Gastroesophageal sphincter (tissue), 4 donors: Measurements from ENCODE around the gene ACBD6. TPM values are rescaled to one million over a fixed set of nuclear protein-coding genes. Genes with fewer than 3 reads are reported as not detected.

Experiments
- ATAC-seq: fragments of 150-250 bp; one replicate; pipeline ENCODE4 v1.9.1; 2016; ENCODE audit warnings: mild to moderate bottlenecking, moderate library complexity
- H3K27ac ChIP-seq, 4 donors: fragments of 200-600 bp; sonication (generic) in 3 of 4; 1 replicate in 3 of 4; 2 replicates in 1 of 4; pipeline ENCODE4 v1.5.1; 2016 to 2019
- H3K27me3 ChIP-seq: fragments of 200-600 bp; sonication (generic); one replicate; pipeline ENCODE4 v1.5.1; 2019
- H3K36me3 ChIP-seq, 2 donors: fragments of 200-600 bp; sonication (generic); one replicate each; pipeline ENCODE4 v1.5.1; 2019; ENCODE audit warnings: control low read depth in 1 of 2
- H3K4me1 ChIP-seq, 3 donors: fragments of 200-600 bp; sonication (generic); 1 replicate in 2 of 3; 2 replicates in 1 of 3; pipeline ENCODE4 v1.5.1; 2016 to 2019; ENCODE audit warnings: control low read depth in 2 of 3
- H3K4me3 ChIP-seq, 2 donors: fragments of 200-600 bp; sonication (generic); one replicate each; pipeline ENCODE4 v1.5.1; 2019; ENCODE audit warnings: mild to moderate bottlenecking in 1 of 2, moderate library complexity in 1 of 2
- H3K9me3 ChIP-seq, 3 donors: fragments of 200-600 bp; sonication (generic); one replicate each; pipeline ENCODE4 v1.5.1; 2017 to 2019; ENCODE audit warnings: control low read depth in 2 of 3
- CTCF ChIP-seq, 4 experiments: fragments of 200-600 bp in 2 of 4; fragments of 450-650 bp in 2 of 4; sonication (generic) in 1 of 4; IDR thresholded peaks; one replicate each; pipeline ENCODE4 v1.5.1; 2017 to 2019; ENCODE audit warnings: antibody characterized with exemption in 4 of 4, mild to moderate bottlenecking in 2 of 4, moderate library complexity in 2 of 4
- EP300 ChIP-seq: sonication (generic); formaldehyde crosslinking; IDR thresholded peaks from one replicate; pipeline ENCODE4 v1.6.1; 2017; ENCODE audit warnings: antibody characterized with exemption, mild to moderate bottlenecking
- POLR2A ChIP-seq, 2 donors: fragments of 450-650 bp; IDR thresholded peaks; one replicate each; pipeline ENCODE4 v1.6.1; 2017; ENCODE audit warnings: antibody characterized with exemption in 2 of 2, mild to moderate bottlenecking in 2 of 2, moderate library complexity in 1 of 2
- POLR2AphosphoS5 ChIP-seq: sonication (generic); formaldehyde crosslinking; IDR thresholded peaks from one replicate; pipeline ENCODE4 v1.6.1; 2017; ENCODE audit warnings: antibody characterized with exemption
- WGBS, 2 donors: methylation state at CpG; one replicate each; pipeline ENCODE4 v1.1.5; 2018; ENCODE audit warnings: low coverage in 1 of 2; 5-methylcytosine and 5-hydroxymethylcytosine counted together
- total RNA-seq, 4 donors: library from RNA; depleted of rRNA; stranded (reverse); fragments of >200 nt; gene quantifications; one replicate each; pipeline ENCODE4 v1.1.0, GENCODE V29; 2016

The ACBD6 gene
- total RNA-seq, 4 donors from 2014 or later: 27.1 to 41.3 (median 39.7) TPM

- no peak for ATAC-seq
- no peak overlapping the region for H3K27ac ChIP-seq
- peaks cover 0 to 9% (median 0%) of the 10 kb centered on the region in 3 donors for H3K4me1 ChIP-seq
- no peak overlapping the region for H3K4me3 ChIP-seq
- H3K9me3 ChIP-seq: no peaks in the 10 kb centered on the region
- H3K27me3 ChIP-seq: peaks cover 94% of the 10 kb centered on the region
- 67 to 68% methylated on average over 1 to 5 of the region's 5 CpGs for WGBS, 2 donors
- no peaks in the 10 kb centered on the region for H3K36me3 ChIP-seq
- no peak for TF ChIP-seq EP300
- no peak for TF ChIP-seq POLR2AphosphoS5
- no peak for TF ChIP-seq CTCF (IDR thresholded peaks at IDR 0.05)
- TF ChIP-seq POLR2A (IDR thresholded peaks at IDR 0.05): no peak
Observed at GRCh38 chr1:180257028-180257386, 245.4 kb downstream of the ACBD6 start.

GRCh38 chr1:180256341-180257027, 245.9 kb downstream of the ACBD6 start:
- no peak for TF ChIP-seq POLR2AphosphoS5
- TF ChIP-seq POLR2A (IDR thresholded peaks at IDR 0.05): no peak
- WGBS, 2 donors: 74 to 92% methylated on average over 4 to 6 of the region's 15 CpGs
- Histone ChIP-seq H3K27me3 (peaks cover 99% of the 10 kb centered on the region), H3K4me1 (peaks cover 0 to 4% (median 0%) of the 10 kb centered on the region in 3 donors), H3K27ac (no peak overlapping the region), H3K9me3 (no peaks in the 10 kb centered on the region), H3K4me3 (no peak overlapping the region), H3K36me3 (no peaks in the 10 kb centered on the region)
- ATAC-seq: no peak

GRCh38 chr1:180255536-180256340, 246.6 kb downstream of the ACBD6 start:
- Histone ChIP-seq H3K4me1 (no peaks in the 10 kb centered on the region), H3K36me3 (no peaks in the 10 kb centered on the region), H3K9me3 (no peaks in the 10 kb centered on the region), H3K4me3 (no peak overlapping the region), H3K27me3 (peaks cover 100% of the 10 kb centered on the region), H3K27ac (no peak overlapping the region)
- ATAC-seq: no peak
- WGBS, 2 donors: 66 to 73% methylated on average over 10 to 16 of the region's 18 CpGs
- TF ChIP-seq POLR2A (IDR thresholded peaks at IDR 0.05) (no peak), EP300 (no peak), CTCF (IDR thresholded peaks at IDR 0.05) (no peak), POLR2AphosphoS5 (no peak)

- Histone ChIP-seq H3K4me1 (no peaks in the 10 kb centered on the region), H3K27me3 (peaks cover 98% of the 10 kb centered on the region), H3K27ac (no peak overlapping the region), H3K36me3 (no peaks in the 10 kb centered on the region), H3K4me3 (no peak overlapping the region), H3K9me3 (no peaks in the 10 kb centered on the region)
- TF ChIP-seq POLR2AphosphoS5 (no peak), EP300 (no peak), POLR2A (IDR thresholded peaks at IDR 0.05) (no peak), CTCF (IDR thresholded peaks at IDR 0.05) (no peak)
- WGBS, 2 donors: 86% methylated on average over 1 of the region's 11 CpGs; no CpG with 5 or more reads in 1 of the 2 donors
- no peak for ATAC-seq
Observed at GRCh38 chr1:180254854-180255253, 247.5 kb downstream of the ACBD6 start.

GRCh38 chr1:180254496-180254819, 247.9 kb downstream of the ACBD6 start:
- WGBS, 2 donors: no CpG with 5 or more reads among the region's 9 CpGs
- Histone ChIP-seq H3K27me3 (peaks cover 96% of the 10 kb centered on the region), H3K27ac (no peak overlapping the region), H3K4me3 (no peak overlapping the region), H3K36me3 (no peaks in the 10 kb centered on the region), H3K9me3 (no peaks in the 10 kb centered on the region), H3K4me1 (no peaks in the 10 kb centered on the region)
- TF ChIP-seq EP300 (no peak), POLR2AphosphoS5 (no peak), CTCF (IDR thresholded peaks at IDR 0.05) (no peak), POLR2A (IDR thresholded peaks at IDR 0.05) (no peak)
- ATAC-seq: no peak
